Measurements from ENCODE around the gene PRKN.

PRKN gene

DNA sequence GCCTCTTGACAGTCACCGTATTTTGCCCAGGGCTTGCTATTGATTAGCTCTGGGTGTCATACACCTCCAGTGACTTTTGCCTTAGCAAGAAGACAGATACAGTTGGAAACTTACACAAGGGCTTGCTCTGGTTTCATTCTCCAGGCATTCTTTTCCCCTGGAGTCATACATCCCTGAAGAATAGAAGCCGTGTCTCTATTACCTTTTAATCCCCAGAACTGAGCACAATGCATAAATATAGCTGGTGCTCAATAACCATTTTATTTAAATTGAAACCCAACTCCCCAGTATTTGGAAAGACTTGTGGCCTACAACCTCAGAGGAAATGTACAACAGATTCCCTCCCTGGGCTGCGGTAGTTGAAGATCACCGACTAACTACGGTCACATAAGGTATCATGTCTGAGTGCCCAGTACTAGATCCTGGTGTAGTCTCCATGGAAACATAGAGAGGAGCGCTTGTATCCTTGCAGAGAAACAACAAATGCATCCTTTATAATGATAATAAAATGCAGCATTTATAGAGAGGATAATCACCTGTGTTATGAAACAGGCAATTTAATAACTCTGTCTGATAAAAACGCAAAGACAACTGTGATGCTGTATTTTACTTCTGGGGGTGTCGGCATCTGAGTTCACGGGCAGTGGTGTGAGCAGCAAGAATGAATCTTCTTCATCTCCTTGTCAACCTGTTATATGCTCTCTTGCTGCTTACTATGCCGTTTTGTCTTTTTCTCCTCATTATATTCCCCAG lies 1052.5 kb downstream of the PRKN start:
- H4K20me1 ChIP-seq (ENCODE audit: insufficient read depth, low read length), result no peaks in the 10 kb centered on the region
- no peak overlapping the region for H3K27ac ChIP-seq (ENCODE audit: low read depth, low read length, poor library complexity, severe bottlenecking)
- H3K4me2 ChIP-seq (ENCODE audit: low read length), result no peak overlapping the region
- TF ChIP-seq, protein P1, sequence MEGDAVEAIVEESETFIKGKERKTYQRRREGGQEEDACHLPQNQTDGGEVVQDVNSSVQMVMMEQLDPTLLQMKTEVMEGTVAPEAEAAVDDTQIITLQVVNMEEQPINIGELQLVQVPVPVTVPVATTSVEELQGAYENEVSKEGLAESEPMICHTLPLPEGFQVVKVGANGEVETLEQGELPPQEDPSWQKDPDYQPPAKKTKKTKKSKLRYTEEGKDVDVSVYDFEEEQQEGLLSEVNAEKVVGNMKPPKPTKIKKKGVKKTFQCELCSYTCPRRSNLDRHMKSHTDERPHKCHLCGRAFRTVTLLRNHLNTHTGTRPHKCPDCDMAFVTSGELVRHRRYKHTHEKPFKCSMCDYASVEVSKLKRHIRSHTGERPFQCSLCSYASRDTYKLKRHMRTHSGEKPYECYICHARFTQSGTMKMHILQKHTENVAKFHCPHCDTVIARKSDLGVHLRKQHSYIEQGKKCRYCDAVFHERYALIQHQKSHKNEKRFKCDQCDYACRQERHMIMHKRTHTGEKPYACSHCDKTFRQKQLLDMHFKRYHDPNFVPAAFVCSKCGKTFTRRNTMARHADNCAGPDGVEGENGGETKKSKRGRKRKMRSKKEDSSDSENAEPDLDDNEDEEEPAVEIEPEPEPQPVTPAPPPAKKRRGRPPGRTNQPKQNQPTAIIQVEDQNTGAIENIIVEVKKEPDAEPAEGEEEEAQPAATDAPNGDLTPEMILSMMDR (IDR thresholded peaks at IDR 0.05; ENCODE audit: low read length), result no peak
- TF ChIP-seq EZH2 (IDR thresholded peaks at IDR 0.05; ENCODE audit: borderline replicate concordance, low read length), result no peak
- no peak overlapping the region for H2AFZ ChIP-seq (ENCODE audit: low read length)
- no peaks in the 10 kb centered on the region for H3K9me2 ChIP-seq (ENCODE audit: low read depth, low read length)
- H3F3A ChIP-seq (ENCODE audit: insufficient read depth, low read length), result no peaks in the 10 kb centered on the region
- no peaks in the 10 kb centered on the region for H3K36me3 ChIP-seq (ENCODE audit: insufficient read depth, low read length)
- H3K4me3 ChIP-seq (ENCODE audit: low read depth, low read length, poor library complexity, severe bottlenecking), result no peak overlapping the region
- no peaks in the 10 kb centered on the region for H3K27me3 ChIP-seq (ENCODE audit: insufficient read depth, low read length)
- H3K9me3 ChIP-seq (ENCODE audit: low read length), result no peaks in the 10 kb centered on the region
- H3K4me1 ChIP-seq (ENCODE audit: insufficient read depth, low read length, severe bottlenecking), result no peaks in the 10 kb centered on the region
- no peak overlapping the region for H3K9ac ChIP-seq (ENCODE audit: low read length)
- no peaks in the 10 kb centered on the region for H3K79me2 ChIP-seq (ENCODE audit: insufficient read depth, low read length)

DNA sequence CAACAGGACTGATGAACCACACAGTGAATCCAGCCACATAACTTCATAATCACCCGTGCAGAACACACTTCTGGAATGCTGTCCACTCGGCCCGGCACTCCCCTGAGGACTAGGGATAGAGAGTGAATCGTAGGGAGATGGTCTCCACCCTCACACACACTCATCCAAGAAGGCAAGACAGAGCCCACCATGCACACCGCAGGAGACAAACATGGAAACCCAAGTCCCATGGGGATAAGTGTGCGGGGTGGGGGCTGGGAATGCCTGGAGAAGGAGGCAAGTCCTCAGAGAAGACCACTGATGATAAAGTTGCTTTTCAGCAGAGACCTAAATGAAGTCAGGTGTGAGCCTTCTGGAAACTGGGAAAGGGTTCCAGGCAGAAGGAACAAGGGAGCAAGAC lies 1054.5 kb downstream of the PRKN start:
- H3K27ac ChIP-seq (ENCODE audit: low read depth, low read length, poor library complexity, severe bottlenecking), result no peak overlapping the region
- H2AFZ ChIP-seq (ENCODE audit: low read length), result no peak overlapping the region
- H3K27me3 ChIP-seq (ENCODE audit: insufficient read depth, low read length), result no peaks in the 10 kb centered on the region
- H4K20me1 ChIP-seq (ENCODE audit: insufficient read depth, low read length), result no peaks in the 10 kb centered on the region
- no peaks in the 10 kb centered on the region for H3K9me3 ChIP-seq (ENCODE audit: low read length)
- H3K9me2 ChIP-seq (ENCODE audit: low read depth, low read length), result no peaks in the 10 kb centered on the region
- H3K4me2 ChIP-seq (ENCODE audit: low read length), result no peak overlapping the region
- TF ChIP-seq, protein P1 (IDR thresholded peaks at IDR 0.05; ENCODE audit: low read length), result no peak
- TF ChIP-seq EZH2 (IDR thresholded peaks at IDR 0.05; ENCODE audit: borderline replicate concordance, low read length), result no peak
- H3K79me2 ChIP-seq (ENCODE audit: insufficient read depth, low read length), result no peaks in the 10 kb centered on the region
- no peaks in the 10 kb centered on the region for H3K4me1 ChIP-seq (ENCODE audit: insufficient read depth, low read length, severe bottlenecking)
- H3K4me3 ChIP-seq (ENCODE audit: low read depth, low read length, poor library complexity, severe bottlenecking), result no peak overlapping the region
- no peaks in the 10 kb centered on the region for H3F3A ChIP-seq (ENCODE audit: insufficient read depth, low read length)
- H3K9ac ChIP-seq (ENCODE audit: low read length), result no peak overlapping the region
- no peaks in the 10 kb centered on the region for H3K36me3 ChIP-seq (ENCODE audit: insufficient read depth, low read length)

DNA sequence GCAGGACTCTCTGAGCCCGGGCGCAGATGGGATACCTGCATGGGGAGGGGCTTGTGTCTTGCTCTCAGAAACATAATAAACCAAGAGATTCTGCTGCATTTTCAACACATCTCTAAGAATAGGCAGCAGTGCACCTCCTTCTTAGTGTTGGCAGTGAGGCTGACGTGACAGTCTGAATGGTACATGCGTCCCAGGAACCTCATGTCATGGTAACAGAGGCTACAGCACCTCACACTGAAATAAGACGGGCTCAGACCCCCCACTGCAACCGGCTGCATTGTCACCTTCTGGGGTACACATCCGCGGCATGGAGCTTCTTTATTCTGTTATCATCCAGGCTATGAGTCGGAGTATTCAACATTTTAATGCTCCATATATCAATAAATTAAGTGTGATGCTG lies 1056.4 kb downstream of the PRKN start:
- no peak overlapping the region for H2AFZ ChIP-seq (ENCODE audit: low read length)
- H3K79me2 ChIP-seq (ENCODE audit: insufficient read depth, low read length), result no peaks in the 10 kb centered on the region
- no peaks in the 10 kb centered on the region for H3K9me2 ChIP-seq (ENCODE audit: low read depth, low read length)
- no peak overlapping the region for H3K4me2 ChIP-seq (ENCODE audit: low read length)
- H3K36me3 ChIP-seq (ENCODE audit: insufficient read depth, low read length), result no peaks in the 10 kb centered on the region
- no peaks in the 10 kb centered on the region for H3K9me3 ChIP-seq (ENCODE audit: low read length)
- H3K4me1 ChIP-seq (ENCODE audit: insufficient read depth, low read length, severe bottlenecking), result no peaks in the 10 kb centered on the region
- H3K27ac ChIP-seq (ENCODE audit: low read depth, low read length, poor library complexity, severe bottlenecking), result no peak overlapping the region
- H3F3A ChIP-seq (ENCODE audit: insufficient read depth, low read length), result no peaks in the 10 kb centered on the region
- H3K9ac ChIP-seq (ENCODE audit: low read length), result no peak overlapping the region
- no peaks in the 10 kb centered on the region for H4K20me1 ChIP-seq (ENCODE audit: insufficient read depth, low read length)
- H3K4me3 ChIP-seq (ENCODE audit: low read depth, low read length, poor library complexity, severe bottlenecking), result no peak overlapping the region
- no peak for TF ChIP-seq EZH2 (IDR thresholded peaks at IDR 0.05; ENCODE audit: borderline replicate concordance, low read length)
- TF ChIP-seq, protein P1 (IDR thresholded peaks at IDR 0.05; ENCODE audit: low read length), result no peak
- H3K27me3 ChIP-seq (ENCODE audit: insufficient read depth, low read length), result no peaks in the 10 kb centered on the region

Measured in OCI-LY1 (cell line).